ENCODE measurements around the gene SLC6A8. TPM values are rescaled to one million over a fixed set of nuclear protein-coding genes. Genes with fewer than 3 reads are reported as not detected.

The SLC6A8 gene
- total RNA-seq, 2 experiments from 2014 or later = not detected

DNA sequence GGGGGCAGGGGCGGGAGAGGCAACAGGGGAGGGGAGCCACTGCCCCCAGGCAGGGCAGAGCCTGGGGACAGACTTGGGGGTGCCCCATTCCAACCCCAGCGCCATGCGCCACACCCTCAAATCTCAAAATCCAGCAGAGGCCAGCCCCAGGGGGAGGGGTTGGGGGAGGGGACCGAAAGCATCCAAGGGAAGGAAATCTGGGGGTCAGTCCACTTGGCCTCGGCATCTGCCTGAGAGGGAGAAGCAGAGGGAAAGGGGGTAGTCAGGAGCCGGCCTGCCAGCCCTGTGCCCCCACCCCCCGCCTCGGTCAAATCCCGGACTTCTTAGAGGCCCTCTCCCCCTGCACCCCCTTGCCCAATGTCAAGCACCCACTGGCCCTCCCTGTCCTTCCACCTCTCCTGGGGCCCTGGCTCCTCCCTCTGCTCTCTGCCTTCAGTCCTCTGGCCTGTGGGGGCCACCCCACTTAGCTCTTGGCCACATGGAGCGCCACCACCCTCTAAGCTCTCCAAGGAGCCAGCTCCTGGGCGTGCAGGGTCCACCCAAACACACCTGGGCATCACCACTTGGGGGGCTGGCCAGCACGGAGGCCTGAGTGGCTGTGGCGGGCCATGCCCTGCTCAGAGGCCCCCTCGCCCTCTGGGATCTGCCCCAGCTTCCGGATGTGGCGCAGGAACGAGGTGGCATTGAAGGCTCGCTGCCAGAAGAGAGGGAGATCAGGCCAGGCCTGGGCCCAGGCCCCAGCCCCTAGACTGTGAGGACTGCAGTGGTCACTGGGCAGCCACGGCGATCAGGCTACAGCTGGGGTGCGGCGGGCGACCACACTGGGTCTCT lies 17.6 kb upstream of the SLC6A8 start:
- no TSS peak for BruUV-seq (replicated peaks)
- Histone ChIP-seq H3K9me2 (ENCODE audit: insufficient read depth, low read length) (no peaks in the 10 kb centered on the region), H3K4me1 (ENCODE audit: insufficient read depth, low read length, poor library complexity, severe bottlenecking) (no peaks in the 10 kb centered on the region), H3K9me3 (ENCODE audit: low read length) (no peaks in the 10 kb centered on the region), H3K27ac (ENCODE audit: low read depth, low read length, poor library complexity, severe bottlenecking) (no peak overlapping the region), H3K79me2 (ENCODE audit: insufficient read depth, low read depth, low read length) (no peaks in the 10 kb centered on the region), H3K4me3 (ENCODE audit: low read depth, low read length, poor library complexity, severe bottlenecking) (no peak overlapping the region), H3K4me2 (ENCODE audit: low read length) (no peak overlapping the region), H3K36me3 (ENCODE audit: insufficient read depth, low read length) (no peaks in the 10 kb centered on the region), H4K20me1 (ENCODE audit: insufficient read depth, low read length) (no peaks in the 10 kb centered on the region), H2AFZ (ENCODE audit: low read length) (no peak overlapping the region)
- POLR2A ChIA-PET = no interaction called here
- no peak for DNase-seq (ENCODE audit: low spot score)
- intact Hi-C loops (cut with micrococcal nuclease; ENCODE audit: unreplicated experiment) = loop anchor here (1.0 kb wide), 1 partner anchor 131 kb away; no protein-coding TSS in a partner anchor
- CTCF ChIA-PET (ENCODE audit: unreplicated experiment) = no interaction called here
- TF ChIP-seq, protein P1, sequence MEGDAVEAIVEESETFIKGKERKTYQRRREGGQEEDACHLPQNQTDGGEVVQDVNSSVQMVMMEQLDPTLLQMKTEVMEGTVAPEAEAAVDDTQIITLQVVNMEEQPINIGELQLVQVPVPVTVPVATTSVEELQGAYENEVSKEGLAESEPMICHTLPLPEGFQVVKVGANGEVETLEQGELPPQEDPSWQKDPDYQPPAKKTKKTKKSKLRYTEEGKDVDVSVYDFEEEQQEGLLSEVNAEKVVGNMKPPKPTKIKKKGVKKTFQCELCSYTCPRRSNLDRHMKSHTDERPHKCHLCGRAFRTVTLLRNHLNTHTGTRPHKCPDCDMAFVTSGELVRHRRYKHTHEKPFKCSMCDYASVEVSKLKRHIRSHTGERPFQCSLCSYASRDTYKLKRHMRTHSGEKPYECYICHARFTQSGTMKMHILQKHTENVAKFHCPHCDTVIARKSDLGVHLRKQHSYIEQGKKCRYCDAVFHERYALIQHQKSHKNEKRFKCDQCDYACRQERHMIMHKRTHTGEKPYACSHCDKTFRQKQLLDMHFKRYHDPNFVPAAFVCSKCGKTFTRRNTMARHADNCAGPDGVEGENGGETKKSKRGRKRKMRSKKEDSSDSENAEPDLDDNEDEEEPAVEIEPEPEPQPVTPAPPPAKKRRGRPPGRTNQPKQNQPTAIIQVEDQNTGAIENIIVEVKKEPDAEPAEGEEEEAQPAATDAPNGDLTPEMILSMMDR (conservative IDR thresholded peaks at IDR 0.05; ENCODE audit: low read length) = no peak
- no peak for TF ChIP-seq EZH2phosphoT487 (IDR thresholded peaks at IDR 0.05; ENCODE audit: borderline replicate concordance, low read depth, low read length)

DNA sequence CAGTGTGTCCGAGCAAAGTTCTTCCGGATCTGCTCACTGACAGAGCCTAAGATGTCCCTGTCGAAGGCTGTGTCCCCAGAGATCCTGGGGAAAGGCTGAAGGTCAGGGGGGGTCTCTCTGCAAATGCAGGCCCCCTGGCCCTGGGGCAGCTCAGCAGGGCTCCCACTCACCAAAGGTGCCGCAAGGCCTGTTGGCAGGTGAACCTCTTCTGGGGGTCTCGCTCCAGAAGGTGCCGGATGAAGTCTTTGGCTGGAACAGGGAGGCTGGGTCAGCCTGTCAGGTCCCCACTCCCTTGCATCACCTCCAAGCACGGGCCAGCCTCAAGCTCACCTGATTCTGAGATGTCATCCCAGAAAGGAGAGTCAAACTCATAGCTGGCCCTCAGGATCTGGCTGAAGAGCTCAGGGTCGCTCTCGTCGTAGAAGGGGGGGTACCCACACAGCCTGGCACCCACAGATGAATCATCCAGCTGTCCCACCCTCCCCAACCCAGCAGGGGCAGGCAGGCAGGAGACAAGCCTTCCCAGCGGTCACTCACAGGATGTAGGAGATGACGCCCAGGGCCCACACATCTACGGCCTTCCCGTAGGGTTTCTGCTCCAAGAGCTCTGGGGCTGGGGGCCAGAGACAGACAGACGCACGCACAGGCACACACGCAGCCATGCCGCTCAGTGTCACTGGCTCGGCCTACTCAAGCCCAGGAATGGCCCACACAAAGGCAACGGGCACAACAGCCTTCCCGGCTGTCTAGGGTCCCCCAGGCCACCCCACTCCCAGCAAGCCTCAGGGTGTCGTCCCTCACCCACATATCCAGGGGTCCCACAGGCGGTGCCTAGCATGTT lies 16.8 kb upstream of the SLC6A8 start:
- Histone ChIP-seq H3K79me2 (ENCODE audit: insufficient read depth, low read depth, low read length) (no peaks in the 10 kb centered on the region), H3K4me2 (ENCODE audit: low read length) (no peak overlapping the region), H4K20me1 (ENCODE audit: insufficient read depth, low read length) (no peaks in the 10 kb centered on the region), H3K36me3 (ENCODE audit: insufficient read depth, low read length) (no peaks in the 10 kb centered on the region), H3K9me2 (ENCODE audit: insufficient read depth, low read length) (no peaks in the 10 kb centered on the region), H3K4me1 (ENCODE audit: insufficient read depth, low read length, poor library complexity, severe bottlenecking) (no peaks in the 10 kb centered on the region), H2AFZ (ENCODE audit: low read length) (no peak overlapping the region), H3K27ac (ENCODE audit: low read depth, low read length, poor library complexity, severe bottlenecking) (no peak overlapping the region), H3K9me3 (ENCODE audit: low read length) (no peaks in the 10 kb centered on the region), H3K4me3 (ENCODE audit: low read depth, low read length, poor library complexity, severe bottlenecking) (no peak overlapping the region)
- no peak for DNase-seq (ENCODE audit: low spot score)
- CTCF ChIA-PET (ENCODE audit: unreplicated experiment) = no interaction called here
- TF ChIP-seq EZH2phosphoT487 (IDR thresholded peaks at IDR 0.05; ENCODE audit: borderline replicate concordance, low read depth, low read length) = no peak
- TF ChIP-seq, protein P1 (conservative IDR thresholded peaks at IDR 0.05; ENCODE audit: low read length) = no peak
- intact Hi-C loops (cut with micrococcal nuclease; ENCODE audit: unreplicated experiment) = no loop called here
- POLR2A ChIA-PET = no interaction called here
- BruUV-seq (replicated peaks) = no TSS peak
